ENCODE results near the gene HNRNPUL1.

- TF ChIP-seq CTCF (conservative IDR thresholded peaks at IDR 0.05 in 1 of 2, IDR thresholded peaks at IDR 0.05 in 1 of 2; ENCODE audit: extremely low read depth in 1 of 2, insufficient read depth in 1 of 2, low read depth in 1 of 2, low read length in 2 of 2) (peak; percentile 64 to 92), EZH2 (IDR thresholded peaks at IDR 0.05; ENCODE audit: borderline replicate concordance, low read length) (no peak)
Observed at GRCh38 chr19:41353466-41354342, 89.5 kb downstream of the HNRNPUL1 start, which contains the start of gene TGFB1.
